ENCODE measurements around the gene SARDH.

SARDH gene

DNA sequence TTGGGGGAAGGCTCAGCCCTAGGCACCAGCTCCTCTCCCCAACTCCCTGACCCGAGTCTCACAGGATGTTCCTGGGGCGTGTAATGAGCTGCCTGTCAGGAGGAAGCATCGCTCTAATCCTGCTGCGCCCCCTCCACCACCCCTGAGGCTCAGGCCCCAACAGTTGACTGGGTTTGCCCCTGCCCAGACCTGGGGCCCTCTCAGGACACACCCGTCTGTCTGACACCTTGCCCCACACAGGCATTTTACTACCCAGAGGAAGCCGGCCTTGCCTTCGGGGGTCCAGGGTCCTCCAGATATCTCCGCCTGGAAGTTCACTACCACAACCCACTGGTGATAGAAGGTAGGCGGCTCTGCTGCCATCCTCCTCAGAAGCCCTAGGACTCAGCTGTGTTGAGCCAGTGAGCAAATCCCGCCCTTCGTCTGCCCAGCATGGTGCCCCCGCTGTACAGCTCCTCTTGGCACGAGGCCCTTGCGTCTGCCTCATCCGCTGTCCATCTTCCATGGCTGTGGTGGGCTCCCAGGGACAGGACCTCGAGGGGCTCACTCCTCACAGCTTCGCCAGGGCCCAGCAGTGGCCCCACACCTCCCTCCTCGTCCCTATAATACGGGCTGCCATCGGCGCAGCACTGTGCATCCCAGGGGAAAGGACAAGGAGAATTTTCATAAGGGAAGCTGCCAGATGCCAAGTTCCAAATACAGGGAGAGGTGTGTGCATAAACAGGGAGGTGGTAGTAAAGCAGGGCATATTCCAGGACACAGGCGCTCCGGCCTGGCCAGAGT, 94.0 kb downstream of the SARDH start:
- no peak for DNase-seq (ENCODE audit: low read depth)

DNA sequence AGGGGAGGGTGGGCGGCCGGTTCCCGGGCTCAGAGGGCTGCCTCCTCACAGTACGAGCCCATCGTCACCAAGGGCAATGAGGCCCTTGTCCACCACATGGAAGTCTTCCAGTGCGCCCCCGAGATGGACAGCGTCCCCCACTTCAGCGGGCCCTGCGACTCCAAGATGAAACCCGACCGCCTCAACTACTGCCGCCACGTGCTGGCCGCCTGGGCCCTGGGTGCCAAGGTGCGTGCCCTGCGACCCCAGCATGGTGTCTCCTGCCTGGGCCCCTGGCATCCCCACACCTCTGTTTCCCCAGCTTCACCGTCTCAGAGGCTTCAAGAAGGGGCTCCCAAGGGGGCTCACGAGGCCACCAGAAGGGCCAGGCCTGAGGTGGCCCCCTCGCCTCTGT, 94.8 kb downstream of the SARDH start:
- no peak for DNase-seq (ENCODE audit: low read depth)

DNA sequence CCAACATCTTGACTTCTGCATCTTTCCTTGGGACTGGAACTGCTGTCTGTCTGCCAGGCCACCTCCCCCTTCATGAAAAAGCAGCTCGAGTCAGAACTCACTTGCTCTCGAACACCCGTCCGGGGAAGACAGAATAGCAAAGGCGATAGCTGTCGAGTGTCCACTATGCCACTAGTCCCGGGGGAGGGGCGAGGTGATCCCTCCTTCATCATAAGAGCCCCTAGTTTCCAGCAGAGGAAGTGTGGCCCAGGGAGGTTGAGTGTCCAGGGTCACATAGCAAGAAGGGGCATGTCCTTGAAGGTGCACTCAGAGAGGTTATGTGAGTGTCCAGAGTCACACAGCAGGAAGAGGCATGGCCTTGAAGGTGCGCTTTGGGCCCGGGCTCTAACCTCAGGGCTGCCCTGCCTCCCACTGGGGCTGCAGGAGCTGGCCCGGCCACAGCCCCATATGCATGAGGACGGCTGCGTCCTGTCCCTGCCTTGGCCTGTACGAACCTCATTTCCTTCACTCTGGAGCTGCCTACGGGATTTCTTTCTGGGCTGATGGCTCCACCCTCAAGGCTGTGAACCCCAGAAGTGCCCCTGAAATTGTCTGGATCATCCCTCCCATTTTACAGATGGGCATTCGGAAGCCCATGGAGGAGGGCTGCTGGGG, 95.3 kb downstream of the SARDH start:
- no peak for DNase-seq (ENCODE audit: low read depth)

GRCh38 chr9:133641861-133642595, 96.1 kb downstream of the SARDH start:
- no peak for DNase-seq (ENCODE audit: low read depth)

GRCh38 chr9:133641396-133641655, 96.8 kb downstream of the SARDH start:
- no peak for DNase-seq (ENCODE audit: low read depth)

- DNase-seq (ENCODE audit: low read depth): no peak
These were observed 97.4 kb downstream of the SARDH start for GRCh38 chr9:133640580-133641395.

GRCh38 chr9:133640160-133640559, 98.0 kb downstream of the SARDH start:
- DNase-seq (ENCODE audit: low read depth): no peak

- DNase-seq (ENCODE audit: low read depth): no peak
These were observed 98.5 kb downstream of the SARDH start for GRCh38 chr9:133639613-133640012.

- no peak for DNase-seq (ENCODE audit: low read depth)
These were observed 99.4 kb downstream of the SARDH start for GRCh38 chr9:133638711-133639110.

GRCh38 chr9:133638076-133638475, 100.1 kb downstream of the SARDH start:
- no peak for DNase-seq (ENCODE audit: low read depth)

DNA sequence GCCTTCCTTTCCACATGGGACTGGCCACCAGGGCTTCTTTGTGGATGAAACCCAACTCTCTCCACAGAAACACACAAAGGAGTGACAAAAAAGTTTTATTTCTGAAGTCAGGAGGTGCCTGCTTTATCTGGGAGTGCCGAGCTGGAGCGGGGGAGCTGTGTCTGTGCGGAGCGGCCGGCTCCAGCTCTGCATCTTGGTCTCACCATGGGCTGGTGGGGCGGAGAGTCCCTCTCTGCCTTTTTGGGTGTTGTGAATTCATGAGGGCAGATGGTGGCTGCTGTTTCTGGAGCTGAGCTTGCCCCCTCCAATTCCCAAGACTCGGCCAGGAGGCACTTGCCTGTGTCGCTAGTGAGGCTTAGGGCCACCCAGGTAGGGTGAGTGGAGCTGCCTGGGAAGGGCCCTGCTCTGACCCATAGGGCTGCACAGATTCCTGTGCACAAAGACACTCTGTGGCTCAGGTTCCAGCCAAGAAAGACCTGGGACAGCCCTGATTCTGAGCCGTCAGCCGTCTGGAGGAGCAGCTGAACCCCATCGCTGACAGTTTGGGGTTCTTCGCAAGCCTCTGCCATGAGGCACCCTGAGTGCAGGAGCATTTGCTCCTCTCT, 100.6 kb downstream of the SARDH start:
- DNase-seq (ENCODE audit: low read depth): no peak

DNA sequence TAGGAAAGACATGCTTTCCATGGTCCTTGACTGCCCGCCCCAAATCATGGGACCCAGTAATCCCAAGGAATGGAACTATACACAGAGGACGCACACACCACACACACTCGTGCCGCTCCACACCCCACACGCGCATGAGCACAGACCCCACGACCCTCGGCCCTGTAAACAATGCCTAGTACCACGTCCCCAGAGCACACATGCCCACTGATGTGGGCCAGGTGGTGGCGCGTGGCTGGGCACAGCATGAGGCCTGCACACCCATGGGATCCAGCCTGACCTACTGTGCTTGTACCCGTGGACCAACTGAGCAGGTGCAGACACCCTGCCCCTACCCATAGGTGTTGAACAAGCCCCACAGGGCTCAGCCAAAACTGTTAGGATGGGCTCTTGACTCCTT, 101.2 kb downstream of the SARDH start:
- no peak for DNase-seq (ENCODE audit: low read depth)

- no peak for DNase-seq (ENCODE audit: low read depth)
These were observed 102.3 kb downstream of the SARDH start, which contains the start of gene DBH for GRCh38 chr9:133635533-133636531. Gene DBH, plus strand, starts transcription at chr9:133636363. Its CDS starts 9 bp downstream, at chr9:133636372.

GRCh38 chr9:133635098-133635497, 103.1 kb downstream of the SARDH start:
- DNase-seq (ENCODE audit: low read depth): no peak

DNA sequence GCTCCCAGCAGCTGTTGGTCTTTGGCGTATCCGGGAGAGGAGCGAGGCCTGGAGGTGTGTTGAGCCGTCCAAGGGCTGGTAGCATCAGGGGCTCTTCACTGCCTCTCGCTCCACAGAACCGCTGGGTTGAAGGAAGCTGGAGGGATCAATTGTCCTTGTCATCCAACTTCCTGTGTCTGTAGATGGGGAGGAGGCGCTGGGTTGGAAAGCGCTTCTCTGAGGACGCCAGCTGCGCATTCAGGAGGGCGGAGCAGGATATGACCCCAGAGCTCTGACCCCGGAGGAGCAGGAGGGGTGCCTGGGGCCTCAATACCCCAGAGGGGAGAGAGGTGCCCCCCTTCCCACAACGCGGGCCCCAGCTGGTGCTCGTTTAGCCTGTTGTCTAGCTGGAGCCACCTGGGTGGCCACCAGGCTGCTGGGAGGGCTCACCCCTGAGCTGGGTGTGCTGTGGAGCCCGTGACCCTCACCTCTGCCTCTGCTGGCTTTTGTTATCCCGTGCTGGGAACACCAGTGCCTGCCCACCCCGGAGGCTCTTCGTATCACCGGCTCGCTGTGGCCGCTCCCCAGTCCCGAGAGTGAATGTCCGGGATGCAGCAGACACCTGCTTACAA, 104.0 kb downstream of the SARDH start:
- no peak for DNase-seq (ENCODE audit: low read depth)

DNA sequence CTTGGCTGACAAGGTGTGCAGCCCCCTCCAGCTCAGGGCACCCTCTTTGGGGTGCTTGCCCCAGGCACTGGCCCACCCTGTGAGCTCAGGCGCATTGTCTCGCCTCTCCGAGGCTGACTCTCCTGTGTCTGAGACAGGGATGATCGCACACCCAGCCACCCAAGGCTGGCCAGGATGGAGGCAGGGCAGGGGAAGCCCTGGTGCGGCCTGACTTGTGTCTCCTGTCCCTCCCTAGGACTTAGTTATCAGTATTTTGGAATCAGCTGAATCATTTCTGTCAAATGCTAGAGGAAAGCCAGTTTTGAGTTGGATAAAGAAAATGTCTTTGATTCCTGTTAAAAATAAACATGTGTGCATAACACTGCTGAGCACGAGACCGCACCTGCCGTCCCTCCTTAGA, 104.5 kb downstream of the SARDH start:
- DNase-seq (ENCODE audit: low read depth): no peak

GRCh38 chr9:133632806-133633680, 105.1 kb downstream of the SARDH start:
- no peak for DNase-seq (ENCODE audit: low read depth)

- DNase-seq (ENCODE audit: low read depth): no peak
These were observed 107.0 kb downstream of the SARDH start for GRCh38 chr9:133631111-133631510.
